Prostate gland (tissue), 2 donors: ENCODE measurements around the gene TICRR.

Experiments
- CTCF ChIP-seq, 4 experiments: fragments of 200-600 bp in 2 of 4; fragments of 450-650 bp in 2 of 4; sonication (generic) in 2 of 4; IDR thresholded peaks; 1 replicate in 3 of 4; 2 replicates in 1 of 4; pipeline ENCODE4 v1.5.1; 2016 to 2019; ENCODE audit warnings: antibody characterized with exemption in 4 of 4, mild to moderate bottlenecking in 2 of 4, moderate library complexity in 2 of 4
- POLR2A ChIP-seq: fragments of 450-650 bp; IDR thresholded peaks from one replicate; pipeline ENCODE4 v1.6.1; 2016; ENCODE audit warnings: antibody characterized with exemption, mild to moderate bottlenecking

- no peak for TF ChIP-seq POLR2A
- TF ChIP-seq CTCF (IDR thresholded peaks at IDR 0.05) = no peak
Measured at GRCh38 chr15:89539027-89539426, 36.2 kb upstream of the TICRR start.
